ENCODE data around the gene DUS1L.

DUS1L gene

GRCh38 chr17:82100502-82101298, 35.1 kb upstream of the DUS1L start:
- DNase-seq (ENCODE audit: low read depth in 2 of 2): no peak

GRCh38 chr17:82098939-82099763, 33.5 kb upstream of the DUS1L start:
- no peak for DNase-seq (ENCODE audit: low read depth in 2 of 2)

GRCh38 chr17:82098169-82098938, 32.8 kb upstream of the DUS1L start, which contains the start of gene FASN:
Gene FASN (minus strand): TSS chr17:82098236. CDS start chr17:82096445, 1,791 bp downstream.
- DNase-seq (ENCODE audit: low read depth in 2 of 2): peak; percentile 80 to 81

- DNase-seq (ENCODE audit: low read depth in 2 of 2): no peak
Measured at GRCh38 chr17:82097919-82098168, 32.2 kb upstream of the DUS1L start.

- DNase-seq (ENCODE audit: low read depth in 2 of 2): no peak
Measured at GRCh38 chr17:82097184-82097918, 31.7 kb upstream of the DUS1L start.

- no peak for DNase-seq (ENCODE audit: low read depth in 2 of 2)
Measured at GRCh38 chr17:82096709-82097183, 31.1 kb upstream of the DUS1L start.

- no peak for DNase-seq (ENCODE audit: low read depth in 2 of 2)
Measured at GRCh38 chr17:82095777-82096708, 30.4 kb upstream of the DUS1L start.

GRCh38 chr17:82094931-82095776, 29.6 kb upstream of the DUS1L start:
- DNase-seq (ENCODE audit: low read depth in 2 of 2): no peak

- no peak for DNase-seq (ENCODE audit: low read depth in 2 of 2)
Measured at GRCh38 chr17:82092995-82093751, 27.6 kb upstream of the DUS1L start.

- no peak for DNase-seq (ENCODE audit: low read depth in 2 of 2)
Measured at GRCh38 chr17:82092628-82092994, 27.0 kb upstream of the DUS1L start.

GRCh38 chr17:82092094-82092586, 26.5 kb upstream of the DUS1L start:
- no peak for DNase-seq (ENCODE audit: low read depth in 2 of 2)

GRCh38 chr17:82091264-82092066, 25.9 kb upstream of the DUS1L start:
- no peak for DNase-seq (ENCODE audit: low read depth in 2 of 2)

- no peak for DNase-seq (ENCODE audit: low read depth in 2 of 2)
Measured at GRCh38 chr17:82090549-82091263, 25.1 kb upstream of the DUS1L start.

GRCh38 chr17:82089723-82090548, 24.3 kb upstream of the DUS1L start:
- no peak for DNase-seq (ENCODE audit: low read depth in 2 of 2)

- no peak for DNase-seq (ENCODE audit: low read depth in 2 of 2)
Measured at GRCh38 chr17:82088838-82089722, 23.5 kb upstream of the DUS1L start.
